HG03521 (cell line): Measurements from ENCODE around the gene SLC26A1.

ENCODE experiments used
- ATAC-seq: cut with Tn5 transposase; IDR thresholded peaks from one replicate; pipeline ENCODE4 v1.9.1; 2021; ENCODE audit warnings: mild to moderate bottlenecking, moderate library complexity; ENCODE audit not compliant: unreplicated experiment

The SLC26A1 gene

DNA sequence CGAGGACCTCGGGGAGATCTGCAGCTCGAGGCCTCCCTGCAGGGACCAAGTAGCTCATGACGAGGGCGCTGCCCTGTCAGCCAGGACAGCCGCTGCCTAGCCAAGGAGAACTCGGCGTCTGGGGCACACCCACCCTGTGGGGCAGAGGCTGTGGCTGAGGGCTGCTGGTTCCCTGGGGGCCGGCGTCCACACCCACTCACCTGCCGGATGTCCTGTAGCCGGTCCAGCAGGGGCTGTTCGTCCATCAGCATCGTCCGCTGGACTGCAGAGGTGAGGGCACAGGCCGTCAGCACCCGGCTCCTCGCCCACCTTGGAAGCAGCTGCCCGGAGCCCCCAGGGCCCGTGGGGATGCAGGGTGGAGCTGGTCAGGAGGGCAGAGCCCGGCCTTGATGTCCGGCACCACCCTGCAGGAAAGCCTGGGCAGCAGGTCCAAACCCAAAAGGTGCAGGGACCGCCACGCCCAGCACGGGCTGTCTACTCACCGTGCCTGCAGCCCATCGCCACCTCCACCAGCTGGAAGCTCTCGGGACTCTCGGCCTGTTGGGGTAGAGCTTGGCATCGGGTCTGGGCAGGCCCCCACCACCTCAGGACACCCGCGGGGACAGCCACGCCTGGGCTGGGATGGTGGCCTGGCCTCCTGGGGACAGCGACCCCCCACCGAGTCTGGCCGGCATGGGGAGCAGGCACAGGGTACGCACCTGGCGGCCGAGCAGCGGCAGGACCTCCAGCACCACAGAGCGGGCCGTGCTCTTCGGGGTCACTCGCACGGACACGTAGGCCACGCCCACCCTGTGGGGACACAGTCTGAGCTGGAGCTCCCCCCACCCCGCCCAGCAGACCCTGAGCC, 26.7 kb downstream of the SLC26A1 start:
- ATAC-seq = no peak

DNA sequence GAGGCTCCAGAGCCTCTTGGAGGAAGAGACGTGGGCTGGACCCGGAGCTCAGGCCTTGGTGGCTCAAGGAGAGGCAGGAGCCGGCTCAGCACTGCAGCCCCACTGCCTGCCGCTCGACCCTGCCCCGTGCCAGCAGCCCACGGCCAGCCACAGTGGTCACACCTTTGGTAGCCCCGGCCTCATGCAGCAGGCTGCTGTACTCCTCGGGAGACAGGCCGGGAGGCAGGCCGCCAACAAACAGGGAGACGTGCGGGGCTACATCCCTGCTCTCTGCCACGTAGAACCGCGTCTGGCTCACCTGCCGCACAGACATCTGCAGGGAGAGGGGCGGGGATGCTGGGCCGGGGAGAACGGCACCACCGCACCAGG, 27.5 kb downstream of the SLC26A1 start:
- ATAC-seq = no peak

DNA sequence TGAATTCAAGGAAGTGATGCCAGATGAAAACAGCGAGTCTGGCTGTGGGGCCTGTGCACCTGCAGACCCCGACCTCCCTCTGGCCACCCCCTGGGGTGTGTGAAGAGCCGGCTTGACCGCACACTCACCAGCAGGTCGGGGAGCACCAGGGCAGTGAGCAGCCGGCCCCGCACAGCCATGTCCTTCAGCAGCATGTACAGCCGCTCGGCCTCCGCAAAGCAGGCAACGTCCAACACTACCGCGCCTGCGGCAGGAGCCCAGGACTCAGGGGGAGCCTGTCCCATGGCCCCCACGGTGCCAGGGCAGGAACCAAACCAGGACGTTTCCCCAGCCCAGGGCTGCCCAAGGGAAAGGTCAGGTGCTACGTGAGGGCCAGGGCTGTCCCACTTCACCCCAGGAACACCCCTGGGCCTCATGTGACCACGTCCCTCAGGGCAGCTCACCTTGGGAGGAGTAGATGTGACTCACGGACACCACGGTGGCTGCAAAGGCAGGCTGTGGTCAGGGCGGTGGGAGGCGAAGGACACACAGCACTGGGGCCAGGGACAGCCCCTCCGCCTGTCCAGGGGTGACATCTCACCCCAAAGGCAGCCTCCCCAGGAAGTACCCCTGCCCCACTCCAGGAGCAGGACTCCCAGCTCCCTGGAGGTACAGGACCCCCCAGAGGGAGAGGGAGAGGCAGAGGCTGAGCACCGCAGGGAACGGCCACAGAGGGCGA, 28.0 kb downstream of the SLC26A1 start:
- ATAC-seq = no peak

DNA sequence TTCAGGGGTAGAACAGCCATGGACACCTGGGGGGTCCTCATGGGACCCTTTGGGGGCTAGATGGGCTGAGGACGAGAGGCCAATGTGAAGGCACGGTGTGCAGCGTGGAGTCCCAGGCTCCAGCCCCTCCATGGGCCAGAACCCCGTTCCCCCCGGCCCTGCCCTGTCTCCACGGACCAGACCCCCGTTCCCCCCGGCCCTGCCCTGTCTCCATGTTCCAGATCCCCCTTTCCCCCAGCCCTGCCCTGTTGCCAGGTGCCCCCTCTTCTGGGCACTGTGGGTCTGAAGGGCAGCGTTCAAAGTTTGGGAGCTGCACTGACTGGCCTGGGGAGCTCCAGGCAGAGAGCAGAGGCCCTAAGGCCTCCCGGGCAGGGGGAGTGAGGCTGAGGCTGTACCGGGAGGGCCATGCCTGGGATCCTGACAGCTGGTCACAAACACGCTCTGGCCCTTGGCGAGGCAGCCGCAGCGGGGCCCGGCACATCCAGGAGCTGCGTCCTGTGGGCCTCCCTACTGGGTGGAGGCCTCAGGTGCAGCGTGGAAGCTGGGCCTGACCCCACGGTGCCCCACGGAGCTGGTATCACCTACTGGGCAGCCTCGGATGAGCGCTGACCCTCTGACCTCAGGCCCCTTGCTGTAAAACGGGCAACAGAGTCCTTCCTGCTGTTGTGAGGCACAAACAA, 28.7 kb downstream of the SLC26A1 start:
- no peak for ATAC-seq

DNA sequence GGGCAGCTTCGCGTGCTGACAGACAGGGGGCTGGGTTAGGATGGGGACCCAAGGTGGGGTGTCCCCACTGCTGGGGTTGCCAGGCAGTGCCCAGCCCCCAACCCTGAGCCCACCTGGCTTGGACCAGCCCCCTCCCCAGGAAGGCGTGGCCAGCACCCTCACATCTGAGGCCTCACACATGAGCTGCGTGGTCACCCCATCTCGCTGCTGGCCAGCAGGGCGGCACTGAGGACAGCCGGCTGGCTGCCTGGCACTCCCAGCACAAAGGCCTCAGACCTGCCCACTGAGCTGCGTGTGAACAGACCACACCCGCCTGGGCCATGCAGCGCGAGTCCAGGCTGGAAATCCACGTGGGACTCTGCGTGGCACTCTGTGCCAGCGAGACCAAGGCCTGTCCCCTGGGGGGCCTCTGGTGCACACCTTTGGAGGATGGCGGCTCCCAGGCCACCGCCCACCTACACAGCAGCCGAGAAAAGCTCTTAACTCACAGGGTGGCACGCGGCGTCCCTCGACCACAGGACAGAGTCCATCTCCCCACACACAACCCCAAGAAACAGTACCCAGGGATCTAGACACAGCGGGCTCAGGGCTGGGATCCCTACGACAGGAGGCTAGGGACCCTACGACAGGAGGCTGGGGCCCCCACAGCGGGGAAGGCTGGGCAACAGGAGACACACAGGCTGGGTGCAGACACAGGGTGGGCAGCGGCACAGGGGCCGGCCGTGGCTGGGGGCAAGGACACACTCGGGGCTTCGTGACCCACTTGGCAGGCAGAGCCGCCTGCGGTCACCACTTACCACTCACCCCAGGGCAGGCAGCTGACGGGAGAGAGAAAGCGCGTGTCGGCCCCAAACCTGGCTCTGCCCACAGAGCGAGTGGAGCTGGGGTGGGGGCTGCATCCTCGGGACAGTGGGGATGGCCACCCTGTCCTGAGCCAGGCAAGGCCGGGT, 29.7 kb downstream of the SLC26A1 start:
- no peak for ATAC-seq

DNA sequence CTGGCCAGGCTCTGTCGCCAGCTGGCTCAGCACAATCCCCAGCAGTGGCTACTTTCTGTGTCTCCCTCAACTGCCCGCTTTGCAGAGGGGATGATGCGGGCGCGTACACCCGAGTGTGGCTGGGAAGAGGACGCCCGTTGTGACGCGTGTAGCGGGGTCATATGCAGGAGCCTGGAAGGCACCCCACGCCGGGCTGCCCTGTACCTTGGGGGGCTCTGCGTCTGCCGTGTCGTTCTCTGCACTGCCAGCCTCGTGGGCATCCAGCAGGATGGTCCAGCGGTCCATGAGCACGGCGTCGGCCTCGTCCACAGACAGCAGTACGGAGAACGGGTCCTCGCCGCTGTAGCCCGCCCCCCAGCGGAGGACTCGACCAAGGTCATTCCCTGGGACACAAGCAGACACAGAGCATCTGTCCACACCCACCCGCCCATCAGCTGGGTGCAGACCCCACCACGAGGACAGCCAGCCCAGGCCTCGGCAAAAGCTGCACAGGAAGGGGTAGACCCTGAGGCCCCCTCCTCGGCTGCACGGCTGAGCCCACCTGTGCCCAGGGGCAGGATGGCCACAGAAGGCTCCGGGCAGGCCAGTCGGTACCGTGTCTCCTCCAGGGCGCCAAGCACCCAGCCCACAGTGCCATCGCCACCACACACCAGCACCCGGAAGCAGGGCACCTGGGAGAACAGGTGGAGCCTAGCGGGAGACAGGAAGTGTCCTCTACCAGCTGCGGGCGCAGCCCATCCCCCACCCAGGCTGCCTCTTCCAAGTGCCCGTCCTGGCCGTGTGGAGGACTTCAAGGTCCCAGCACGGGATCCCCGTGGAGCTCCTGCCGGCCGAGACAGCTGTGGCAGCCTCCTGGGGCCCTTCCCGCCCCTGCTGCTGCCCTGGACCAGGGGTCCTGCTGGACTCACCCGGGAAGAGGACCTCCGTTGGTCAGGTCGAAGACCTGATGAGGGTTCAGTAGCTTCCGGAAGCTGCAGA, 30.7 kb downstream of the SLC26A1 start:
- no peak for ATAC-seq

DNA sequence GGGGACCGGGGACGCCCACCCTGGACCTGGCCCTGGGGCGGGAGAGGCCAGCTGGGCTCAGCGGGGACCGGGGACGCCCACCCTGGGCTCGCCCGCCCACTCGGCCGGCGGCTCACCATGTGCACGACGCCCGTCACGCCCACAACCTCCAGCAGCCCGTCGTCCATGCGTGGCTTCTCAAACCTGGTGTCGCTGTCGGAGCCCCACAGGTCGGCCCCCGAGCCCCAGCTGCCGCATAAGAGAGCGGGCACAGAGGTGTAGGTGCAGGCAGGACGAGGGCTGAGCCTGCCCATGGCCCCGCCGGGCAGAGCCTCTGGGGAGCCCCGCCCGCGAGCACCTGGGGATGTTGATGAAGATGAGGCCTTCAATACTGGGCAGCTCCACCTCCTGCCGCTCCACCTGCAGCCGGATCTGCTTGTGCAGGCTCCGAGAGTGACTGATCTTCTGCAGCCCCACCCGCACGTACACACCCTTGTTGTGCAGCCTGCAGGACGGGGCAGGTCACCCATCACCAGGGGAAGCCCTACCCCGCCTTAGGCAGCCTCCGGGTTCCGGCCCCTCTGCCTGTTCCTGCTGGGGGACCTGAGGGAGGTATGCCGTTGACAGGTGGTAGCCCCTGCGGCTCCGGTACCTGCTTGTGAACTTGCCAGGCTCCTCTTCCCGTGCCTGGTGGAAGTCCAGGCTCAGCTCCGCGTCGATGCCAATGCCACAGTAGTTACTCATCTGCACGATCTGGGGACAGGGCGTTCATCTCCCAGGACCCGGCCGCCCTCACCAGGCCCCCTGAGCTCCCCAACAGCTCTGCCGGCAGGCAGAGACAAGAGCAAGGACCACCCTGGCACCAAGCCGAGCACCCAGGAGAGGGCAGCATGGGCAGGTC, 31.6 kb downstream of the SLC26A1 start:
- no peak for ATAC-seq

DNA sequence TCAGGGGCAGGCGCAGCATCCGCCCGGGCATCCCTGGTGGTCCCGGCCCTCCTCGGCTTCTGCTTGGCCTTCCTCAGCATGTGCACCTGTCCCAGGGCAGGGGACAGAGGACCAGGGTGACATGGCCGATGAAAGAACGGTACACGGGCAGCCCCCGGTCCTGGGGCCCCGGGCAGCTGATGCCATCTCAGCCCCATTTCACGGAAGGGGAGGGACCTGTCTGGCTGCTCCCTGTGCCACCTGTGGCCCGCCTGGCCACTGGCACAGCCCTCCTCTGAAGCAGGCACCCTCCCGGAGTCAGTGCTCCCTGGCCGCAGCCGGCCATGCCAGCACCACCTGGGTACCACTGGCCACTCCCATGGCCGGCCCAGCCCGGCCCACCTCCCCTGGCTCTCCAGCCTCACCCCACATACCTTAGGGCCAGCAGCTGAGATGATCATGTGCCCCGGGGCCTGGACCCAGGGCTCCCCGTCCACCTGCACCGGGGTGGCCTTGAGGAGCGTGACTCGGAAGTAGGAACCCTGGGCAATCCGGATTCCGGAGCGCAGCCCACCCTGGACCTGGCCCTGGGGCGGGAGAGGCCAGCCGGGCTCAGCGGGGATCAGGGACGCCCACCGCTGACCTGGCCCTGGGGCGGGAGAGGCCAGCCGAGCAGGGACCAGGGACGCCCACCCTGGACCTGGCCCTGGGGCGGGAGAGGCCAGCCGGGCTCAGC, 32.4 kb downstream of the SLC26A1 start:
- no peak for ATAC-seq

DNA sequence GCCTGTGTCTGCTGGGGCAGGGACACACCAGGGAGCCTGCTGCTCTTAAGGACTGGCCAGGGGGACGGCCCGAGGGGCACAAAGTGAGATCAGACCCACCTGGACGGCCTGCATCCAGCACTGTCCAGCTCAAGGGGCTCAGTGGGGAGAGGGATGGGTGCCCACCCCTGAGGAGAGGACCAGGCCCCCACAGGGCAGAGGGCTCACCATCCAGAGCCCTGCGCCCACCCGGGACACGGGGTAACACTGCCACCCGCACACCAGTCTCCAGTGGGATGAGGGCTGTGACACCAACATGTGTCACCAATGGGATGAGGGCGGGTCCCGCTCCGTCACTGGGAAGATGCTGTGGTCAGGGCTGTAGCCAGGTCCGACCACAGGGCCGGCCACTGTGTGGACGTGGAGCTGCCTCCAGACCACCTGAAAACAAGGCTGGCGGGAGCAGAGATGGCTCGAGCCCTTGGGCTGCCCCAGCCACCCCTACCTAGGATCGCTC, 33.0 kb downstream of the SLC26A1 start:
- ATAC-seq = no peak

DNA sequence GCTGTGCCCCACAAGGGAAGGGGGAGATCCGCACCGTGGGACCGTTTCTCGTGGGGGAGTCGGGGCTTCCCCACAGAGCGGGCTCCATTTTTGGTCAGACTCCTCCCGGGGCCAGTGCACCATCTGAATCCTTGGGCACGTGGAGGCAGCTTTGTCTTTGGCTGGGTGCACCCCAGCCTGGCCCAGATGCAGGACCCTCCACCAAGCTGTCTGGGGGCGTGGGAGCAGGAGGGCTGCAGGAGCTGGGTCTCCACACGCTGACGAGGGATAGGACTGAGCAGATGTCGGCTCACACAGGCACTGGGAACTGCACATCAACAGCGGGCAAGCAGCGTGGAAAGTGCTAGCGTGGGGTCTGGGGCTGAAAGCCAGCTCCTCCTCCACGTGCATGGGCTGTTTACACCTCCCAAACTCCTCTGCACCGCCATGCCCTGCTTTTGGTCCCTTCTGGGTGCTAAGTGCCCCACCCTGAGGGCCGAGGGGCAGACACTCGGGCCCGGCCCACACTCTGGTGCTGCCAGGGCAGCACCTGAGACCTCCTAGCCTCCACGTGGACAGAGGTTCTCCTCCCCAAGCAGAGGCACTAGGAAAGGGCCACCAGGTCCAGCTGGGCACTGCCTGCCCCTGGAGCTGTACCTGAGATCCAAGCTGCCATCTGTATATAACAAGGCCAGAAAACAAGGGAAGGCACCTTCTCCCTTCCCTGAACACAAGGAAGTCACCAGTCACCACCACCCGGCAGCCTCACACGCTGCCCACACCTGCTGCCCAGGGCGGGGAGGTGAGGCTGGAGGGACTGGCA, 33.7 kb downstream of the SLC26A1 start:
- no peak for ATAC-seq

DNA sequence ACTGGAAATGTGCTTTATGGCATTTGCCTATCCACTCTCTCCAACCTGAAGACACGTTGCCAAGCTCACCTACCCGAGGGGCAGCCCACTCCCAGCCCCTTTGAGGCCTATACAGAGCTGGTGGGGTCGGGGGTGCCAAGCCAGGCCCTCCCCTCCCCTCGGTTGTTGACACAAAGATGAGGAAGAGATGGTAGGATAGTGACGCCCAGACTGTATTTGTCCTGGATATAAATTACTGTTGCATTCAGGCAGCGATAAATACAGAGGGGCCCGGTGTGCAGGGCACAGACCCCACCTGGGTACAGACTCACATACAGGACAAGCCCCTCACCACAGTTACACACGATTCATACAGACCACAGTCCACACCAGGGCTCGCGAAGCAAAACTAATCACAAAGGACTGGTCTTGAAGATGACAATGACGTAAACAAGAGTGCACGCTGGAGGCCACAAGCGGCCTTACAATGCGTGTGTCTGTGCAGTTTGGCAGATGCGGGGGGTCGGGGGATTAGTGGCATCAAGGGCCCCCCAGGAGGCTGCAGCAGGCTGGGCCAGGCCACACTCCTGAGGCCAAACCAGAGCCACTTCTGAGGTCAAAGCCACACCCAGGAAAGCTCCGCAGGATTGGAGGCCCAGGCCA, 34.4 kb downstream of the SLC26A1 start:
- ATAC-seq = no peak

DNA sequence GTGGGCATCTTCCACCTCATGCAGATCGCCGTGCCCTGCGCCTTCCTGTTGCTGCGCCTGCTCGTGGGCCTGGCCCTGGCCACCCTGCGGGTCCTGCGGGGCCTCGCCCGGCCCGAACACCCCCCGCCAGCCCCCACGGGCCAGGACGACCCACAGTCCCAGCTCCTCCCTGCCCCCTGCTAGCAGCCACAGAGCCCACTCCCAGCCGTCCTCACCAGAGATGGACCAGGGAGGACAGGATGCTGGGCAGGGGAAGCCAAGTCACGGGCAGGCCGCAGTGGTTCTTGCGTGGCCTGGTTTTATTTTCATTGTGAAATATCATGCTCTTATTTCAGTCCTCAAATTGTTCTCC, 34.9 kb downstream of the SLC26A1 start:
- ATAC-seq = no peak

DNA sequence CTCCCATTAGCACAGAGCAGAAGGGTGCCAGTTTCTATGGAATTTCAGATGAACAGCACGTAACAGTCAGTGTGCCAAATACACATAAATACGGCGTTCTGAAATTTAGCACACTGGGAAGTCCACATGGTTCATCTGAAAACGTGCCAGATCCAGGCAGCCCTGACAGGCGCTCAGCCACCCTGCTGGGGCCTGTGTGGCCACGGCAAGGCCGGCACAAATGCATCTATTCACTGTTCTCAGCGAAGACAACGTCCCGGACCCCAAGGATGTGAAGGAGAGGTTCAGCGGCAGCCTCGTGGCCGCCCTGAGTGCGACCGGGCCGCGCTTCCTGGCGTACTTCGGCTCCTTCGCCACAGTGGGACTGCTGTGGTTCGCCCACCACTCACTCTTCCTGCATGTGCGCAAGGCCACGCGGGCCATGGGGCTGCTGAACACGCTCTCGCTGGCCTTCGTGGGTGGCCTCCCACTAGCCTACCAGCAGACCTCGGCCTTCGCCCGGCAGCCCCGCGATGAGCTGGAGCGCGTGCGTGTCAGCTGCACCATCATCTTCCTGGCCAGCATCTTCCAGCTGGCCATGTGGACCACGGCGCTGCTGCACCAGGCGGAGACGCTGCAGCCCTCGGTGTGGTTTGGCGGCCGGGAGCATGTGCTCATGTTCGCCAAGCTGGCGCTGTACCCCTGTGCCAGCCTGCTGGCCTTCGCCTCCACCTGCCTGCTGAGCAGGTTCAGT, 35.5 kb downstream of the SLC26A1 start:
- no peak for ATAC-seq

DNA sequence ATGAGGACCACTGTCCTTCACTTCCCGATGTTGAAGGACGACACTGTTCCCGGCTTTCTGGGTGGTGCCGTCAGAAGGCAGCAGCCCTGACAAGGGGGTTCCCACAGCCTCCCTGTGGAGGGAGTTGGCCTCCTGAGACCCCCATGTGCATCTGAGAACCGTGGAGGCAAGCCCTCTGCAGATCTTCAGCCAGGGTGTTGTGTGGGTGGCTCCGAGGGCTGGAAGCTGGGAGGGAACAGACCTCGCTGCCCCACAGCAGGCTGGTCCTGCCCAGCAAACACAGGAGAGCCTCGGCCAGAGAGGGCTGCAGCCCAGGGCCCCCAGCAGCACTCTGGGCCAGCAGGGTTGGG, 36.0 kb downstream of the SLC26A1 start:
- no peak for ATAC-seq

DNA sequence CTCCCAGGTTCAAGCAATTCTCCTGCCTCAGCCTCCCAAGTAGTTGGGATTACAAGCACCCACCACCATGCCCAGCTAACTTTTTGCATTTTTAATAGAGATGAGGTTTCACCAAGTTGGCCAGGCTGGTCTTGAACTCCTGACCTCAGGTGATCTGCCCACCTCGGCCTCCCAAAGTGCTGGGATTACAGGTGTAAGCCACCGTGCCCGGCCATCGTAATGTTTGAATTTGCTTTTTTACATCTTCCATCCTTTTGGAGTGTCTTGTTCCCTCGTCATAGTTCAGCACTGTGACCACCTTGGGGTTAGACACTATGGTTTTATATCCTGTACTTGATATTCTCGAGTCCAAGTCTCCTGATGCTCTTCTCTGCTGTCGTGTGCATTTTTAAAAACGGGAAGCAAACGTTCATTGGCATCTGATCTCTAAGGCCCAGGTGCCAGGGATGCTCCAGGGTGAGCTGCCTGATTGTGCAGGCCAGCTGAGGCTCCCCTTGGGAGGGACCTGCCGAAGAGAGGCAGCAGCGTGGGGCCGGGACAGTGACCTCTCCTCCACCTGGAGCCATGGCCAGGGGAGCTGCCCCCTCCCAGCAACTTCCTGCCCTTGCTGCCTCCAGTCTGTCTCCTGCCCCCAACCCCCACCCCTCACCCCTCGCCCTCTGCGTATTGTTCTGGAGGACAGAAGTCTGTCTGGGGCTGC, 36.5 kb downstream of the SLC26A1 start:
- ATAC-seq = no peak
